Measurements from ENCODE around the gene RAVER1. TPM values are rescaled to one million over a fixed set of nuclear protein-coding genes. Genes with fewer than 3 reads are reported as not detected.
A peak's percentile ranks its signal among the peaks of the same experiment; 100 is the strongest.

The RAVER1 gene
- total and polyA plus RNA-seq, 9 of the 15 experiments (the other 6 are each of a cell fraction or from before 2014, with no cell fraction given) = 0.06 to 113 (median 7.0) TPM

- no peak for TF ChIP-seq ZNF584 (CRISPR knock-in tag; IDR thresholded peaks at IDR 0.05; ENCODE audit: low read depth)
- TF ChIP-seq ZNF311 (CRISPR knock-in tag; IDR thresholded peaks at IDR 0.05) = no peak
- TF ChIP-seq FOXA3 (CRISPR knock-in tag; conservative IDR thresholded peaks at IDR 0.05 in 1 of 2, IDR thresholded peaks at IDR 0.05 in 1 of 2) = peak in 1 of 2 experiments; percentile 69; a peak in 1 of 4 replicates
- TF ChIP-seq JUNB (CRISPR knock-in tag; conservative IDR thresholded peaks at IDR 0.05) = no peak
- no peak for TF ChIP-seq PHF20 (IDR thresholded peaks at IDR 0.05; ENCODE audit: partially characterized antibody)
- TF ChIP-seq ATF7 (IDR thresholded peaks at IDR 0.05) = no peak; the same call in 1 of the 2 replicates
- TF ChIP-seq PRMT5 (CRISPR knock-in tag; IDR thresholded peaks at IDR 0.05) = no peak
- no peak for TF ChIP-seq NCOA2 (IDR thresholded peaks at IDR 0.05; ENCODE audit: partially characterized antibody in 2 of 2)
- no peak for TF ChIP-seq ZNF165 (CRISPR knock-in tag; IDR thresholded peaks at IDR 0.05; ENCODE audit: borderline replicate concordance)
- no peak for TF ChIP-seq SRSF3 (IDR thresholded peaks at IDR 0.05; ENCODE audit: insufficient read depth, low read length)
- 0 out of 2 replicates have a peak, but pooled peaks have one; percentile 5 for TF ChIP-seq ZNF75A (CRISPR knock-in tag; IDR thresholded peaks at IDR 0.05)
- 0 out of 2 replicates have a peak, but pooled peaks have one; percentile 70 for TF ChIP-seq HMG20B (CRISPR knock-in tag; IDR thresholded peaks at IDR 0.05)
- no peak for TF ChIP-seq FUS (optimal IDR thresholded peaks at IDR 0.05; ENCODE audit: low read depth, low read length)
- TF ChIP-seq PKNOX1 (IDR thresholded peaks at IDR 0.05) = peak; percentile 37; the same call in 1 of the 2 replicates
- TF ChIP-seq BACH1 (tag; IDR thresholded peaks at IDR 0.05) = no peak
- no peak for TF ChIP-seq ZNF79 (CRISPR knock-in tag; IDR thresholded peaks at IDR 0.05; ENCODE audit: low read depth)
- TF ChIP-seq NFE2L1 (tag; IDR thresholded peaks at IDR 0.05; ENCODE audit: borderline replicate concordance, low read depth) = no peak
- TF ChIP-seq ZBTB43 (CRISPR knock-in tag; IDR thresholded peaks at IDR 0.05) = no peak
- TF ChIP-seq ZNF707 (CRISPR knock-in tag; conservative IDR thresholded peaks at IDR 0.05) = no peak
- TF ChIP-seq TCF3 (CRISPR knock-in tag; IDR thresholded peaks at IDR 0.05) = peak; percentile 25; the same call in 1 of the 2 replicates
- TF ChIP-seq ZSCAN29 (IDR thresholded peaks at IDR 0.05) = peak; percentile 70; the same call in 1 of the 2 replicates
- peak; percentile 69; the same call in 1 of the 2 replicates for TF ChIP-seq CBX1 (IDR thresholded peaks at IDR 0.05; ENCODE audit: low read depth)
- peak; percentile 38 for TF ChIP-seq TAF1 (IDR thresholded peaks at IDR 0.05; ENCODE audit: control insufficient read depth, extremely low read depth, insufficient read depth, low read length, severe bottlenecking)
- no peak for TF ChIP-seq ZNF436 (CRISPR knock-in tag; IDR thresholded peaks at IDR 0.05)
- TF ChIP-seq ZFPM2 (CRISPR knock-in tag; IDR thresholded peaks at IDR 0.05) = no peak
- no peak for TF ChIP-seq TAF7 (tag; IDR thresholded peaks at IDR 0.05)
- no peak for TF ChIP-seq CEBPB (tag; IDR thresholded peaks at IDR 0.05)
- no peak for TF ChIP-seq SNRNP70 (optimal IDR thresholded peaks at IDR 0.05; ENCODE audit: low read depth, low read length)
- TF ChIP-seq BMI1 (IDR thresholded peaks at IDR 0.05; ENCODE audit: low read length) = no peak
Measured at GRCh38 chr19:10286803-10287737, 46.3 kb downstream of the RAVER1 start, which contains the start of gene ICAM4 (continued).

Data from K562 (cell line).